Measurements from ENCODE around the gene PCGF2.

The PCGF2 gene

DNA sequence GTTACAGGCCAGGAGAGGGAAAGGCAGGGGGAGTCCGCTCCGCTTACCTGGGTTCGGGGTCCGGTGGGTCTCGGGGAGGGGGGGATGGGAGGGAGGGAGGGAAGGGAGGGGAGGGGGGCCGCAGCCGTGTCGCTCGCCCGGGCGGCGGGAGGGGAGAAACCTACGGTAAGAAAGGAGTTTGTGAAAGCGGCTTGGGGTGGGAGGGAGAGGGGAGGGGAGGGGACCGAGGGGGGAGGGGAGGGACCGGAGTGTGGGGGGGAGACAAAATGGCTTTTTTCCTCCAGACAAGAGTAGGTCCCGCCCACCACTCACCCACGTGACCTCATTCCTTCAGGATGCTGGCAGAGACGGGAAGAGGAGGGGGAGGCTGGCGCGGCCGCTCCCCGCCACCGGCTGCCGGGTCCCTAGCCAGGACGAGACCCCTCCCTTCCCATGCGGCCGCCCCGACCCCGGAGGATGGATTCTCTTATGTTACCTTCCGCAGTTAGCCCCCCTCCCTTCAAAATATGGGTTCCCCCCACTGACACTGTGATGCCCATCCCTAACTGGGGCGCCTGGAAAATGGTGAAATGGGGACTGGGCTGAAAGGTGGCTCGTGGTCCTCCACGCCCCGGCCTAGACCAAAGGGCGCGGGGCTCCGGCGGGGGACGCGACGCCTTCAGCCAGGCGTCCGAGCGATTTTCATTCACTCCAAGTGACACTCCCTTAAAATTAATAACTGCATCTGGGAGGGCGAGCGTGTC lies at the start of gene PCGF2 (continued):
- TF ChIP-seq, protein P1, sequence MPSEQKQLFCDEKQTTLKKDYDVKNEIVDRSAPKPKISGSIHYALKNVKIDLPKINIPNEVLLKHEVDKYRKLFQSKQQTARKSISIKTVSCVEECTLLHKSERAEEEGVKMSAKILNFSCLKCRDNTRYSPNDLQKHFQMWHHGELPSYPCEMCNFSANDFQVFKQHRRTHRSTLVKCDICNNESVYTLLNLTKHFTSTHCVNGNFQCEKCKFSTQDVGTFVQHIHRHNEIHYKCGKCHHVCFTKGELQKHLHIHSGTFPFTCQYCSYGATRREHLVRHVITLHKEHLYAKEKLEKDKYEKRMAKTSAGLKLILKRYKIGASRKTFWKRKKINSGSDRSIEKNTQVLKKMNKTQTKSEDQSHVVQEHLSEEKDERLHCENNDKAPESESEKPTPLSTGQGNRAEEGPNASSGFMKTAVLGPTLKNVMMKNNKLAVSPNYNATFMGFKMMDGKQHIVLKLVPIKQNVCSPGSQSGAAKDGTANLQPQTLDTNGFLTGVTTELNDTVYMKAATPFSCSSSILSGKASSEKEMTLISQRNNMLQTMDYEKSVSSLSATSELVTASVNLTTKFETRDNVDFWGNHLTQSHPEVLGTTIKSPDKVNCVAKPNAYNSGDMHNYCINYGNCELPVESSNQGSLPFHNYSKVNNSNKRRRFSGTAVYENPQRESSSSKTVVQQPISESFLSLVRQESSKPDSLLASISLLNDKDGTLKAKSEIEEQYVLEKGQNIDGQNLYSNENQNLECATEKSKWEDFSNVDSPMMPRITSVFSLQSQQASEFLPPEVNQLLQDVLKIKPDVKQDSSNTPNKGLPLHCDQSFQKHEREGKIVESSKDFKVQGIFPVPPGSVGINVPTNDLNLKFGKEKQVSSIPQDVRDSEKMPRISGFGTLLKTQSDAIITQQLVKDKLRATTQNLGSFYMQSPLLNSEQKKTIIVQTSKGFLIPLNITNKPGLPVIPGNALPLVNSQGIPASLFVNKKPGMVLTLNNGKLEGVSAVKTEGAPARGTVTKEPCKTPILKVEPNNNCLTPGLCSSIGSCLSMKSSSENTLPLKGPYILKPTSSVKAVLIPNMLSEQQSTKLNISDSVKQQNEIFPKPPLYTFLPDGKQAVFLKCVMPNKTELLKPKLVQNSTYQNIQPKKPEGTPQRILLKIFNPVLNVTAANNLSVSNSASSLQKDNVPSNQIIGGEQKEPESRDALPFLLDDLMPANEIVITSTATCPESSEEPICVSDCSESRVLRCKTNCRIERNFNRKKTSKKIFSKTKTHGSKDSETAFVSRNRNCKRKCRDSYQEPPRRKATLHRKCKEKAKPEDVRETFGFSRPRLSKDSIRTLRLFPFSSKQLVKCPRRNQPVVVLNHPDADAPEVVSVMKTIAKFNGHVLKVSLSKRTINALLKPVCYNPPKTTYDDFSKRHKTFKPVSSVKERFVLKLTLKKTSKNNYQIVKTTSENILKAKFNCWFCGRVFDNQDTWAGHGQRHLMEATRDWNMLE (tag by site-specific recombination; conservative IDR thresholded peaks at IDR 0.05; ENCODE audit: low read depth) = no peak
- TF ChIP-seq ZNF416 (tag by site-specific recombination; IDR thresholded peaks at IDR 0.05) = no peak
- no peak; the same call in 1 of the 2 replicates for TF ChIP-seq SP3 (tag by site-specific recombination; IDR thresholded peaks at IDR 0.05)
- no peak for TF ChIP-seq ZFP41 (tag by site-specific recombination; IDR thresholded peaks at IDR 0.05; ENCODE audit: borderline replicate concordance)
- peak; percentile 93 for TF ChIP-seq ZBTB48 (tag by site-specific recombination; IDR thresholded peaks at IDR 0.05)
- TF ChIP-seq ZNF768 (tag by site-specific recombination; IDR thresholded peaks at IDR 0.05) = no peak
- no peak for TF ChIP-seq TSHZ1 (tag by site-specific recombination; IDR thresholded peaks at IDR 0.05; ENCODE audit: borderline replicate concordance)
- TF ChIP-seq ZNF510 (tag by site-specific recombination; IDR thresholded peaks at IDR 0.05; ENCODE audit: insufficient replicate concordance) = no peak
- TF ChIP-seq, protein P2, sequence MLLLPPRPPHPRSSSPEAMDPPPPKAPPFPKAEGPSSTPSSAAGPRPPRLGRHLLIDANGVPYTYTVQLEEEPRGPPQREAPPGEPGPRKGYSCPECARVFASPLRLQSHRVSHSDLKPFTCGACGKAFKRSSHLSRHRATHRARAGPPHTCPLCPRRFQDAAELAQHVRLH (tag by site-specific recombination; IDR thresholded peaks at IDR 0.05) = no peak
- TF ChIP-seq ZBTB21 (tag by site-specific recombination; IDR thresholded peaks at IDR 0.05) = no peak
- no peak for TF ChIP-seq ZNF624 (tag by site-specific recombination; IDR thresholded peaks at IDR 0.05)
- TF ChIP-seq ZNF133 (tag by site-specific recombination; IDR thresholded peaks at IDR 0.05) = no peak
- no peak for TF ChIP-seq CTCF (tag by site-specific recombination; IDR thresholded peaks at IDR 0.05)
- TF ChIP-seq ZNF501 (tag by site-specific recombination; IDR thresholded peaks at IDR 0.05) = 0 out of 2 replicates have a peak, but pooled peaks have one; percentile 35
- TF ChIP-seq ZNF184 (tag by site-specific recombination; IDR thresholded peaks at IDR 0.05) = 0 out of 2 replicates have a peak, but pooled peaks have one; percentile 27
- TF ChIP-seq ZNF548 (tag by site-specific recombination; IDR thresholded peaks at IDR 0.05) = no peak
- no peak; the same call in 1 of the 2 replicates for TF ChIP-seq INSM2 (tag by site-specific recombination; IDR thresholded peaks at IDR 0.05)
- no peak for TF ChIP-seq ZNF274 (IDR thresholded peaks at IDR 0.05; ENCODE audit: low read length)
- TF ChIP-seq ZNF274 (tag by site-specific recombination; IDR thresholded peaks at IDR 0.05; ENCODE audit: borderline replicate concordance) = no peak
- TF ChIP-seq, protein P3, sequence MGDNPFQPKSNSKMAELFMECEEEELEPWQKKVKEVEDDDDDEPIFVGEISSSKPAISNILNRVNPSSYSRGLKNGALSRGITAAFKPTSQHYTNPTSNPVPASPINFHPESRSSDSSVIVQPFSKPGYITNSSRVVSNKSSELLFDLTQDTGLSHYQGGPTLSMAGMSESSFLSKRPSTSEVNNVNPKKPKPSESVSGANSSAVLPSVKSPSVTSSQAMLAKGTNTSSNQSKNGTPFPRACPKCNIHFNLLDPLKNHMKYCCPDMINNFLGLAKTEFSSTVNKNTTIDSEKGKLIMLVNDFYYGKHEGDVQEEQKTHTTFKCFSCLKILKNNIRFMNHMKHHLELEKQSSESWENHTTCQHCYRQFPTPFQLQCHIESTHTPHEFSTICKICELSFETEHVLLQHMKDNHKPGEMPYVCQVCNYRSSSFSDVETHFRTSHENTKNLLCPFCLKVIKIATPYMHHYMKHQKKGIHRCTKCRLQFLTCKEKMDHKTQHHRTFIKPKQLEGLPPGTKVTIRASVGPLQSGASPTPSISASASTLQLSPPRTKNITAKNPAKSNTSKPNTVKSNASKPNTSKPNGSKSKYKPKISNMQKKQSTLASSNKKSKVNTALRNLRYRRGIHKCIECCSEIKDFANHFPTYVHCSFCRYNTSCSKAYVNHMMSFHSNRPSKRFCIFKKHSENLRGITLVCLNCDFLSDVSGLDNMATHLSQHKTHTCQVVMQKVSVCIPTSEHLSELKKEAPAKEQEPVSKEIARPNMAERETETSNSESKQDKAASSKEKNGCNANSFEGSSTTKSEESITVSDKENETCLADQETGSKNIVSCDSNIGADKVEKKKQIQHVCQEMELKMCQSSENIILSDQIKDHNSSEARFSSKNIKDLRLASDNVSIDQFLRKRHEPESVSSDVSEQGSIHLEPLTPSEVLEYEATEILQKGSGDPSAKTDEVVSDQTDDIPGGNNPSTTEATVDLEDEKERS (tag by site-specific recombination; IDR thresholded peaks at IDR 0.05) = no peak
- no peak for TF ChIP-seq ZNF530 (tag by site-specific recombination; IDR thresholded peaks at IDR 0.05; ENCODE audit: low read depth)
- 0 out of 2 replicates have a peak, but pooled peaks have one; percentile 28 for TF ChIP-seq ZNF24 (tag by site-specific recombination; IDR thresholded peaks at IDR 0.05)
- TF ChIP-seq ZNF785 (tag by site-specific recombination; IDR thresholded peaks at IDR 0.05) = no peak
- no peak for TF ChIP-seq ZNF239 (tag by site-specific recombination; IDR thresholded peaks at IDR 0.05)
